ENCODE results near the gene L3MBTL4.

DNA sequence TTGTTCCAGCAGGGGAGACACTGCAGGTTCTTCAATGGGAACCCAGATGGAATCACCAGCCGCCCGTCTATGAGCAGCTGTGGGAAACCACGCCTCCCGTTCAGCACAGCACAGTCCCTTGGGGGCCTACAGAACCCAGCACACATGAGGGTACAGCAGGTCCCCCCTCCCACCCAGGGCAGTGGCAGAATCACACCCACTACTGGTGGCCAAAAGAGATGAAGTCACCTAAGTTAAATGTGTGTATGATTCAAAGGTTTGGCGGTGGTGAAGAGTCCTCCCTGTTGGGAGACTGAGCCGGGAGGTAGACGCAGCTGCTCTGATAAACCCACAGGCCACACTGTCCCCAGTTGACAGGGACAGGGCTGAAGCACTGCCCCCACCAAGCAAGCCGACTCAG, 44.3 kb downstream of the L3MBTL4 start:
- TF ChIP-seq, protein P1, sequence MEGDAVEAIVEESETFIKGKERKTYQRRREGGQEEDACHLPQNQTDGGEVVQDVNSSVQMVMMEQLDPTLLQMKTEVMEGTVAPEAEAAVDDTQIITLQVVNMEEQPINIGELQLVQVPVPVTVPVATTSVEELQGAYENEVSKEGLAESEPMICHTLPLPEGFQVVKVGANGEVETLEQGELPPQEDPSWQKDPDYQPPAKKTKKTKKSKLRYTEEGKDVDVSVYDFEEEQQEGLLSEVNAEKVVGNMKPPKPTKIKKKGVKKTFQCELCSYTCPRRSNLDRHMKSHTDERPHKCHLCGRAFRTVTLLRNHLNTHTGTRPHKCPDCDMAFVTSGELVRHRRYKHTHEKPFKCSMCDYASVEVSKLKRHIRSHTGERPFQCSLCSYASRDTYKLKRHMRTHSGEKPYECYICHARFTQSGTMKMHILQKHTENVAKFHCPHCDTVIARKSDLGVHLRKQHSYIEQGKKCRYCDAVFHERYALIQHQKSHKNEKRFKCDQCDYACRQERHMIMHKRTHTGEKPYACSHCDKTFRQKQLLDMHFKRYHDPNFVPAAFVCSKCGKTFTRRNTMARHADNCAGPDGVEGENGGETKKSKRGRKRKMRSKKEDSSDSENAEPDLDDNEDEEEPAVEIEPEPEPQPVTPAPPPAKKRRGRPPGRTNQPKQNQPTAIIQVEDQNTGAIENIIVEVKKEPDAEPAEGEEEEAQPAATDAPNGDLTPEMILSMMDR (IDR thresholded peaks at IDR 0.05) = no peak
- no peak for TF ChIP-seq POLR2A (IDR thresholded peaks at IDR 0.05)

Measured in esophagus squamous epithelium (tissue), 4 donors.